Karpas-422 (cell line): ENCODE results near the gene MS4A18. TPM values are rescaled to one million over a fixed set of nuclear protein-coding genes. Genes with fewer than 3 reads are reported as not detected.

Experiments
- total RNA-seq: library from RNA; depleted of rRNA; stranded (reverse); fragments of >200 nt; shearing (Covaris generic); gene quantifications from 2 replicates; pipeline ENCODE4 v1.2.3, GENCODE V29; 2014; ENCODE audit warnings: low replicate concordance; rRNA removed

Gene MS4A18
- total RNA-seq, 1 experiment from 2014 or later: not detected

Other genes with a start within 250 kb of the MS4A18 start
- 6.3 and 8.2 TPM in 2 replicates for gene MS4A12, start 231.9 kb upstream of the MS4A18 start, total RNA-seq
- 0.25 TPM in 1 of 2 replicates, not detected in the other for gene MS4A13, start 209.3 kb upstream of the MS4A18 start, total RNA-seq
- not detected in 2 replicates for gene MS4A8, start 25.1 kb upstream of the MS4A18 start, total RNA-seq
- gene MS4A15, start 32.1 kb downstream of the MS4A18 start, total RNA-seq: not detected in 2 replicates
- not detected in 2 replicates for gene MS4A10, start 60.6 kb downstream of the MS4A18 start, total RNA-seq
- 10.4 and 21.2 TPM in 2 replicates for gene CCDC86, start 117.4 kb downstream of the MS4A18 start, total RNA-seq
- gene PTGDR2, start 131.2 kb downstream of the MS4A18 start, total RNA-seq: not detected in 2 replicates
- gene ZP1, start 142.8 kb downstream of the MS4A18 start, total RNA-seq: not detected in 2 replicates
- gene PRPF19, start 181.9 kb downstream of the MS4A18 start, total RNA-seq: 87.2 and 109 TPM in 2 replicates
- 42.3 and 44.4 TPM in 2 replicates for gene TMEM109, start 189.4 kb downstream of the MS4A18 start, total RNA-seq
- 1.6 and 5.2 TPM in 2 replicates for gene TMEM132A, start 199.7 kb downstream of the MS4A18 start, total RNA-seq
- 49.5 and 64.7 TPM in 2 replicates for gene SLC15A3, start 227.5 kb downstream of the MS4A18 start, total RNA-seq
- not detected in 2 replicates for gene CD6, start 247.0 kb downstream of the MS4A18 start, total RNA-seq